ENCODE measurements around the gene CHD9. TPM values are rescaled to one million over a fixed set of nuclear protein-coding genes. Genes with fewer than 3 reads are reported as not detected.
"Not testable (repeated sequence)": the region's sequence is repeated elsewhere in the genome, so short reads cannot be mapped to it uniquely, and the experiment has no call there.

Gene CHD9
- total RNA-seq, 1 experiment from 2014 or later, result 25.4 TPM

DNA sequence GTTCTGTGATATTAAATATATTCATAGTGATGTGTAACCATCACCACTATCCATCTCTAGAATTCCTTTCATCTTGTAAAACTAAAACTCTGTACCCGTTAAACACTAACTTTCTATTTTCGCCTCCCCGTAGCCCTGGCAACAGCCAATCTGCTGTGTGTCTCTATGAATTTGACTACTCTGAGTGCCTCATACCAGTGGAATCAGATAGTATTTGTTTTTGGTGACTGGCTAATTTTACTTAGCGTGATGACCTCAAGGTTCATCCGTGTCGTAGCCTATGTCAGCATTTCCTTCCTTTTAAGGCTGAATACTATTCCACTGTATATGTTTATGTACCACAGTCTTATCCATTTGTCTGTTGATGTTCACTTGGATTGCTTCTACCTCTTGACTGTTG, 18.2 kb downstream of the CHD9 start:
- ChIA-PET POLR2A (no interaction called here), CTCF (no interaction called here)
- intact Hi-C loops (cut with micrococcal nuclease; ENCODE audit: unreplicated experiment), result no loop called here
- Histone ChIP-seq H3K4me3 (ENCODE audit: low read depth in 2 of 2, low read length in 2 of 2) (no peak overlapping the region), H3K36me3 (ENCODE audit: control insufficient read depth, insufficient read depth, low read length) (no peaks in the 10 kb centered on the region), H3K4me1 (ENCODE audit: control insufficient read depth, insufficient read depth, low read length) (no peaks in the 10 kb centered on the region), H3K27me3 (ENCODE audit: control insufficient read depth, insufficient read depth, low read length) (no peaks in the 10 kb centered on the region), H3K27ac (ENCODE audit: low read length) (no peak overlapping the region), H3K9me3 (ENCODE audit: control insufficient read depth, insufficient read depth, low read depth, low read length) (0 out of 2 replicates have a peak, but pooled peaks cover 3% of the 10 kb centered on the region)
- in situ Hi-C loops (cut with HindIII; ENCODE audit: low pct_unique_long_range_greater_than_20kb, low sequenced_read_pairs), result no loop called here
- no TSS peak for BruUV-seq (replicated peaks)
- TF ChIP-seq, protein P1, sequence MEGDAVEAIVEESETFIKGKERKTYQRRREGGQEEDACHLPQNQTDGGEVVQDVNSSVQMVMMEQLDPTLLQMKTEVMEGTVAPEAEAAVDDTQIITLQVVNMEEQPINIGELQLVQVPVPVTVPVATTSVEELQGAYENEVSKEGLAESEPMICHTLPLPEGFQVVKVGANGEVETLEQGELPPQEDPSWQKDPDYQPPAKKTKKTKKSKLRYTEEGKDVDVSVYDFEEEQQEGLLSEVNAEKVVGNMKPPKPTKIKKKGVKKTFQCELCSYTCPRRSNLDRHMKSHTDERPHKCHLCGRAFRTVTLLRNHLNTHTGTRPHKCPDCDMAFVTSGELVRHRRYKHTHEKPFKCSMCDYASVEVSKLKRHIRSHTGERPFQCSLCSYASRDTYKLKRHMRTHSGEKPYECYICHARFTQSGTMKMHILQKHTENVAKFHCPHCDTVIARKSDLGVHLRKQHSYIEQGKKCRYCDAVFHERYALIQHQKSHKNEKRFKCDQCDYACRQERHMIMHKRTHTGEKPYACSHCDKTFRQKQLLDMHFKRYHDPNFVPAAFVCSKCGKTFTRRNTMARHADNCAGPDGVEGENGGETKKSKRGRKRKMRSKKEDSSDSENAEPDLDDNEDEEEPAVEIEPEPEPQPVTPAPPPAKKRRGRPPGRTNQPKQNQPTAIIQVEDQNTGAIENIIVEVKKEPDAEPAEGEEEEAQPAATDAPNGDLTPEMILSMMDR (IDR thresholded peaks at IDR 0.05), result no peak
- TF ChIP-seq SIN3A (IDR thresholded peaks at IDR 0.05; ENCODE audit: borderline replicate concordance, insufficient read depth, low read depth, low read length) (no peak), TCF7L2 (IDR thresholded peaks at IDR 0.05; ENCODE audit: low read depth, low read length) (no peak)
- ATAC-seq (no peak), DNase-seq (ENCODE audit: low read depth, low spot score) (no peak)

DNA sequence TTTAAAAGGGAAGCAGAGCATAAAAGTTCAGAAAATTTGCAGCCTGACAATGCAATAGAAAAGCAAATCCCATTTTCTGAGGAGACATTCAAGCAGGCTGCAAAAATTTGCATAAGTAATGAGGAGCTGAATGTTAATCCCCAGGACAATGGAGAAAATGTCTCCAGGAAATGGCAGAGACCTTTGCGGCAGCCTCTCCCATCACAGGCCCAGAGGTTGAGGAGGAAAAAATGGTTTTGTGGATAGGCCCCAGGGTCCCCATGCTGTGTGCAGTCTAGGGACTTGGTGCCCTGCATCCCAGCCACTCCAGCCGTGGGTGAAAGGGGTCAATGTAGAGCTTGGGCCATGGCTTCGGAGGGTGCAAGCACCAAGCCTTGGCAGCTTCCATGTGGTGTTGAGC, 19.5 kb downstream of the CHD9 start:
- intact Hi-C loops (cut with micrococcal nuclease; ENCODE audit: unreplicated experiment); H3K4me3 ChIP-seq (ENCODE audit: low read depth in 2 of 2, low read length in 2 of 2); in situ Hi-C loops (cut with HindIII; ENCODE audit: low pct_unique_long_range_greater_than_20kb, low sequenced_read_pairs); H3K27ac ChIP-seq (ENCODE audit: low read length); H3K27me3 ChIP-seq (ENCODE audit: control insufficient read depth, insufficient read depth, low read length); H3K36me3 ChIP-seq (ENCODE audit: control insufficient read depth, insufficient read depth, low read length); H3K9me3 ChIP-seq (ENCODE audit: control insufficient read depth, insufficient read depth, low read depth, low read length); POLR2A ChIA-PET; DNase-seq (ENCODE audit: low read depth, low spot score); CTCF ChIA-PET; BruUV-seq (replicated peaks); ATAC-seq; H3K4me1 ChIP-seq (ENCODE audit: control insufficient read depth, insufficient read depth, low read length): not testable (repeated sequence)

DNA sequence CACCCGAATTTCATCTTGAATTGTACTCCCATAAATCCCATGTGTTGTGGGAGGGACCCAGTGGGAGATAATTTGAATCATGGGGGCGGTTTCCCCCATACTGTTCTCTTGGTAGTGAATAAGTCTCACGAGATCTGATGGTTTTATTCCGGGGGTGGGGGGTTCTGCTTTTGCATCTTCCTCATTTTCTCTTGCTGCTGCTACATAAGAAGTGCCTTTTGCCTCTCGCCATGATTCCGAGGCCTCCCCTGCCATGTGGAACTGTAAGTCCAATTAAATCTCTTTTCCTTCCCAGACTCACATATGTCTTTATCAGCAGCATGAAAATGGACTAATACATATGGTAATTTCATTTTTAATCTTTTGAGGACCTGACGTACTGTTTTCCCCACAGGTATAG, 20.7 kb downstream of the CHD9 start:
- H3K27ac ChIP-seq (ENCODE audit: low read length); H3K4me3 ChIP-seq (ENCODE audit: low read depth in 2 of 2, low read length in 2 of 2); in situ Hi-C loops (cut with HindIII; ENCODE audit: low pct_unique_long_range_greater_than_20kb, low sequenced_read_pairs); H3K36me3 ChIP-seq (ENCODE audit: control insufficient read depth, insufficient read depth, low read length); DNase-seq (ENCODE audit: low read depth, low spot score); BruUV-seq (replicated peaks); H3K9me3 ChIP-seq (ENCODE audit: control insufficient read depth, insufficient read depth, low read depth, low read length); POLR2A ChIA-PET; H3K4me1 ChIP-seq (ENCODE audit: control insufficient read depth, insufficient read depth, low read length); H3K27me3 ChIP-seq (ENCODE audit: control insufficient read depth, insufficient read depth, low read length); CTCF ChIA-PET; ATAC-seq; intact Hi-C loops (cut with micrococcal nuclease; ENCODE audit: unreplicated experiment): not testable (repeated sequence)

DNA sequence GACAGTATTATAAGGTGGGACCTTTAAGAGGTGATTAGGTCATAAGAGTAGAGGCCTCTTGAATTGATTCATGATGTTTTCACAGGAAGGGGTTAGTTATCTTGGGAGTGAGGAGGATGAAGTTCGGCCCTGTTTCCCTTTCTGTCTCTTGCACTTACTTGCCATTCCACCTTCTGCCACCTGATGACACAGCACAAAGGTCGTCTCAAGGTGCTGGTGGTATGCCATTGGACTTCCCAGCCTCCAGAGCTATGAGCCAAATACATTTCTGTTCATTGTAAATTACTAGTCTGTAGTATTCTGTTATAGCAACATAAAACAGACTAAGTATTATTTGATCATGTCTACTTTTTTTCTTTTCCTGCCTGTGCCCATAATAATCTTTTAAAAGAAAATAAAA, 23.5 kb downstream of the CHD9 start:
- intact Hi-C loops (cut with micrococcal nuclease; ENCODE audit: unreplicated experiment) (no loop called here), in situ Hi-C loops (cut with HindIII; ENCODE audit: low pct_unique_long_range_greater_than_20kb, low sequenced_read_pairs) (no loop called here)
- Histone ChIP-seq H3K9me3 (ENCODE audit: control insufficient read depth, insufficient read depth, low read depth, low read length) (0 out of 2 replicates have a peak, but pooled peaks cover under 1% of the 10 kb centered on the region), H3K27ac (ENCODE audit: low read length) (no peak overlapping the region), H3K27me3 (ENCODE audit: control insufficient read depth, insufficient read depth, low read length) (no peaks in the 10 kb centered on the region), H3K4me1 (ENCODE audit: control insufficient read depth, insufficient read depth, low read length) (no peaks in the 10 kb centered on the region), H3K4me3 (ENCODE audit: low read depth in 2 of 2, low read length in 2 of 2) (no peak overlapping the region), H3K36me3 (ENCODE audit: control insufficient read depth, insufficient read depth, low read length) (no peaks in the 10 kb centered on the region)
- TF ChIP-seq SIN3A (IDR thresholded peaks at IDR 0.05; ENCODE audit: borderline replicate concordance, insufficient read depth, low read depth, low read length) (no peak), TCF7L2 (IDR thresholded peaks at IDR 0.05; ENCODE audit: low read depth, low read length) (no peak), POLR2AphosphoS5 (IDR thresholded peaks at IDR 0.05; ENCODE audit: low read depth, low read length) (no peak)
- TF ChIP-seq, protein P1 (IDR thresholded peaks at IDR 0.05), result no peak
- TF ChIP-seq, protein P2, sequence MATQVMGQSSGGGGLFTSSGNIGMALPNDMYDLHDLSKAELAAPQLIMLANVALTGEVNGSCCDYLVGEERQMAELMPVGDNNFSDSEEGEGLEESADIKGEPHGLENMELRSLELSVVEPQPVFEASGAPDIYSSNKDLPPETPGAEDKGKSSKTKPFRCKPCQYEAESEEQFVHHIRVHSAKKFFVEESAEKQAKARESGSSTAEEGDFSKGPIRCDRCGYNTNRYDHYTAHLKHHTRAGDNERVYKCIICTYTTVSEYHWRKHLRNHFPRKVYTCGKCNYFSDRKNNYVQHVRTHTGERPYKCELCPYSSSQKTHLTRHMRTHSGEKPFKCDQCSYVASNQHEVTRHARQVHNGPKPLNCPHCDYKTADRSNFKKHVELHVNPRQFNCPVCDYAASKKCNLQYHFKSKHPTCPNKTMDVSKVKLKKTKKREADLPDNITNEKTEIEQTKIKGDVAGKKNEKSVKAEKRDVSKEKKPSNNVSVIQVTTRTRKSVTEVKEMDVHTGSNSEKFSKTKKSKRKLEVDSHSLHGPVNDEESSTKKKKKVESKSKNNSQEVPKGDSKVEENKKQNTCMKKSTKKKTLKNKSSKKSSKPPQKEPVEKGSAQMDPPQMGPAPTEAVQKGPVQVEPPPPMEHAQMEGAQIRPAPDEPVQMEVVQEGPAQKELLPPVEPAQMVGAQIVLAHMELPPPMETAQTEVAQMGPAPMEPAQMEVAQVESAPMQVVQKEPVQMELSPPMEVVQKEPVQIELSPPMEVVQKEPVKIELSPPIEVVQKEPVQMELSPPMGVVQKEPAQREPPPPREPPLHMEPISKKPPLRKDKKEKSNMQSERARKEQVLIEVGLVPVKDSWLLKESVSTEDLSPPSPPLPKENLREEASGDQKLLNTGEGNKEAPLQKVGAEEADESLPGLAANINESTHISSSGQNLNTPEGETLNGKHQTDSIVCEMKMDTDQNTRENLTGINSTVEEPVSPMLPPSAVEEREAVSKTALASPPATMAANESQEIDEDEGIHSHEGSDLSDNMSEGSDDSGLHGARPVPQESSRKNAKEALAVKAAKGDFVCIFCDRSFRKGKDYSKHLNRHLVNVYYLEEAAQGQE (IDR thresholded peaks at IDR 0.05; ENCODE audit: insufficient read depth in 1 of 2, low read depth in 2 of 2, low read length in 1 of 2), result no peak
- DNase-seq (ENCODE audit: low read depth, low spot score) (no peak), ATAC-seq (no peak)
- BruUV-seq (replicated peaks), result no TSS peak
- ChIA-PET CTCF (no interaction called here), POLR2A (no interaction called here)
